Breast epithelium (tissue), 3 donors: ENCODE results near the gene SLC25A21.

ENCODE experiments used
- CTCF ChIP-seq, 3 donors: fragments of 450-650 bp; IDR thresholded peaks; one replicate each; pipeline ENCODE4 v1.5.1; 2016 to 2017; ENCODE audit warnings: antibody characterized with exemption in 3 of 3, mild to moderate bottlenecking in 3 of 3, moderate library complexity in 3 of 3
- POLR2AphosphoS5 ChIP-seq, 3 donors: sonication (generic); formaldehyde crosslinking; IDR thresholded peaks; one replicate each; pipeline ENCODE4 v1.6.1; 2017; ENCODE audit warnings: antibody characterized with exemption in 3 of 3

DNA sequence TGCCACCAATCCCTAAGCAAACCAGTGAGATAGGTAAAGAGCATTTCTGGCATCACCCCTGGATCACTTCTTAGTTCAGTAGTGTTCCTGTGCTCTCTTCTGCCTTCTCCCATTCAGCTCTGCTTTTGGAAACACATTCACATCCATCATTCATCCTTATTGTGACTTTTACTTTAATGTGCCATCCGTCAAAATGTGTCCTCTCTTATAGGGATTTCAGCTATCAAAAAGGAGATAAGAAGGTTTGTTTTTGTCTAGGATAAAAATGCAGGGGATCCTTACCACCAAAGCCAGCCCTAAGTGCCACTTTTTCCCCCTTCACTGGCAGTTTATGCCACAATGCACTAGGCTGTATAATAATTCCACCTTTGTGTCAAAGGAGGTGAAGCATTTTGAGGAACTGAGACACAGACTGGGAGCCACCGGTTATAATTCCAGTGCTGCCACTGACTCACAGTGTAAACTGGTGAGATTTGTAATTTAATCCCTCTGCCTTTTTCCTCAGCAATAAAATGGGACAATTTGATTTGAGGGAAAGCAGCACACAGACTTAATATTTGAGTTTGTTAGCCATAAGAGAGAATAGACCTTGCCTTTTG lies 352.2 kb downstream of the SLC25A21 start:
- TF ChIP-seq CTCF (IDR thresholded peaks at IDR 0.05) (no peak), POLR2AphosphoS5 (IDR thresholded peaks at IDR 0.05) (no peak)
